ENCODE measurements around the gene AKAP6.

DNA sequence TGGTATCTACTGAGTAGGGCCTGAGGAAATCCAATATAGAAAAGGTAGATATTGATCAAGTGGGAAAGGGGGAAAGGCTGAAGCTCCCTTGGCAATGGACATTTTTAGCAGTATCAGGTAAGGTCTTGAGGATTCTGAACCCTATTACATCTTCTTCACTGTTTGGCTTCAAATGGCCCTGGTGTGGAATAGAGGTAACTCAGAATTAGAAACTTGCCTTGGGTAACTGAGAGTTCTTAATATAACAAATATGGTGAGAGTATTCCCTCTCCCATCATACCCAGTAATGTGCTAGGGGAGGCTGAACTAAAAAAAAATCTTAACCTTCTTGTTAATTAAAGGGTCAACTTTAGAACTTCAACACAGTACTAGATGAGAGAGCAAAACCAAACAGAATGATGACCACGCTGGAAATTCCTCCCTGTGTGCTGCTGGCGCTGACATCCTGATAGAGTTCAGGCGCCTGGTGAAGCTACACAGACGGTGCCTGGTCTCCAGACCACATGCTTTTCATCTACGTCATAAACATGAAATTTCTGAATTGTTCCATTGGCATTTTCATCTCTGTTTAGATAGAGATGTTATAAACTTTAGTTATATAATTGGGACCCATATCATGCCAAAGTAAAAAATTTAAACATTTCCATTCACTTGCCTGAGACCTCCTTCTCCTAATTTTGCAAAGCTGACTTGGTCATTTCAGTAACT, 128.3 kb downstream of the AKAP6 start:
- TF ChIP-seq, protein P1, sequence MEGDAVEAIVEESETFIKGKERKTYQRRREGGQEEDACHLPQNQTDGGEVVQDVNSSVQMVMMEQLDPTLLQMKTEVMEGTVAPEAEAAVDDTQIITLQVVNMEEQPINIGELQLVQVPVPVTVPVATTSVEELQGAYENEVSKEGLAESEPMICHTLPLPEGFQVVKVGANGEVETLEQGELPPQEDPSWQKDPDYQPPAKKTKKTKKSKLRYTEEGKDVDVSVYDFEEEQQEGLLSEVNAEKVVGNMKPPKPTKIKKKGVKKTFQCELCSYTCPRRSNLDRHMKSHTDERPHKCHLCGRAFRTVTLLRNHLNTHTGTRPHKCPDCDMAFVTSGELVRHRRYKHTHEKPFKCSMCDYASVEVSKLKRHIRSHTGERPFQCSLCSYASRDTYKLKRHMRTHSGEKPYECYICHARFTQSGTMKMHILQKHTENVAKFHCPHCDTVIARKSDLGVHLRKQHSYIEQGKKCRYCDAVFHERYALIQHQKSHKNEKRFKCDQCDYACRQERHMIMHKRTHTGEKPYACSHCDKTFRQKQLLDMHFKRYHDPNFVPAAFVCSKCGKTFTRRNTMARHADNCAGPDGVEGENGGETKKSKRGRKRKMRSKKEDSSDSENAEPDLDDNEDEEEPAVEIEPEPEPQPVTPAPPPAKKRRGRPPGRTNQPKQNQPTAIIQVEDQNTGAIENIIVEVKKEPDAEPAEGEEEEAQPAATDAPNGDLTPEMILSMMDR (IDR thresholded peaks at IDR 0.05; ENCODE audit: low read length), result no peak
- TF ChIP-seq EZH2 (IDR thresholded peaks at IDR 0.05; ENCODE audit: borderline replicate concordance, low read length), result no peak
